Measurements from ENCODE around the gene ZNF414.

GRCh38 chr19:8481201-8481600, 32.8 kb downstream of the ZNF414 start:
- no peak for TF ChIP-seq EZH2 (IDR thresholded peaks at IDR 0.05; ENCODE audit: insufficient read depth, poor library complexity, severe bottlenecking)
- no peak for TF ChIP-seq EZH2phosphoT487 (IDR thresholded peaks at IDR 0.05; ENCODE audit: insufficient read depth, low read depth)
